HG03520 (cell line): Measurements from ENCODE around the gene HTRA3.
A peak's percentile ranks its signal among the peaks of the same experiment; 100 is the strongest.

Source experiments
- ATAC-seq: cut with Tn5 transposase; IDR thresholded peaks from one replicate; pipeline ENCODE4 v1.9.1; 2021; ENCODE audit warnings: mild to moderate bottlenecking, moderate library complexity; ENCODE audit not compliant: unreplicated experiment

Gene HTRA3

GRCh38 chr4:8269535-8270417, at the start of gene HTRA3:
Gene HTRA3 (plus strand): TSS chr4:8269754. CDS start chr4:8269969, 215 bp downstream.
- no peak for ATAC-seq

- ATAC-seq, result no peak
These were observed 48.7 kb upstream of the HTRA3 start for GRCh38 chr4:8220661-8221450.

- no peak for ATAC-seq
These were observed 48.1 kb upstream of the HTRA3 start for GRCh38 chr4:8221476-8221875.

GRCh38 chr4:8221985-8222384, 47.6 kb upstream of the HTRA3 start:
- ATAC-seq, result no peak

GRCh38 chr4:8222609-8223388, 46.8 kb upstream of the HTRA3 start:
- ATAC-seq, result no peak

- no peak for ATAC-seq
These were observed 45.1 kb upstream of the HTRA3 start for GRCh38 chr4:8224267-8224974.

GRCh38 chr4:8224975-8225625, 44.5 kb upstream of the HTRA3 start:
- ATAC-seq, result no peak

- ATAC-seq, result no peak
These were observed 43.7 kb upstream of the HTRA3 start for GRCh38 chr4:8225706-8226443.

- ATAC-seq, result no peak
These were observed 42.3 kb upstream of the HTRA3 start for GRCh38 chr4:8227201-8227770.

GRCh38 chr4:8227771-8228318, 41.7 kb upstream of the HTRA3 start:
- ATAC-seq, result no peak

- ATAC-seq, result peak; percentile 86
These were observed 41.0 kb upstream of the HTRA3 start for GRCh38 chr4:8228319-8229250.

GRCh38 chr4:8229331-8229975, 40.1 kb upstream of the HTRA3 start:
- no peak for ATAC-seq

- ATAC-seq, result no peak
These were observed 39.5 kb upstream of the HTRA3 start for GRCh38 chr4:8230033-8230432.

GRCh38 chr4:8230891-8231290, 38.7 kb upstream of the HTRA3 start:
- no peak for ATAC-seq

GRCh38 chr4:8231551-8232049, 38.0 kb upstream of the HTRA3 start:
- no peak for ATAC-seq

GRCh38 chr4:8232748-8233147, 36.8 kb upstream of the HTRA3 start:
- no peak for ATAC-seq
